GM21528 (cell line): ENCODE measurements around the gene CNNM3.

Experiments
- ATAC-seq: cut with Tn5 transposase; IDR thresholded peaks from one replicate; pipeline ENCODE4 v1.9.1; 2021; ENCODE audit warnings: mild to moderate bottlenecking, moderate library complexity; ENCODE audit not compliant: unreplicated experiment, low FRiP score

The CNNM3 gene

DNA sequence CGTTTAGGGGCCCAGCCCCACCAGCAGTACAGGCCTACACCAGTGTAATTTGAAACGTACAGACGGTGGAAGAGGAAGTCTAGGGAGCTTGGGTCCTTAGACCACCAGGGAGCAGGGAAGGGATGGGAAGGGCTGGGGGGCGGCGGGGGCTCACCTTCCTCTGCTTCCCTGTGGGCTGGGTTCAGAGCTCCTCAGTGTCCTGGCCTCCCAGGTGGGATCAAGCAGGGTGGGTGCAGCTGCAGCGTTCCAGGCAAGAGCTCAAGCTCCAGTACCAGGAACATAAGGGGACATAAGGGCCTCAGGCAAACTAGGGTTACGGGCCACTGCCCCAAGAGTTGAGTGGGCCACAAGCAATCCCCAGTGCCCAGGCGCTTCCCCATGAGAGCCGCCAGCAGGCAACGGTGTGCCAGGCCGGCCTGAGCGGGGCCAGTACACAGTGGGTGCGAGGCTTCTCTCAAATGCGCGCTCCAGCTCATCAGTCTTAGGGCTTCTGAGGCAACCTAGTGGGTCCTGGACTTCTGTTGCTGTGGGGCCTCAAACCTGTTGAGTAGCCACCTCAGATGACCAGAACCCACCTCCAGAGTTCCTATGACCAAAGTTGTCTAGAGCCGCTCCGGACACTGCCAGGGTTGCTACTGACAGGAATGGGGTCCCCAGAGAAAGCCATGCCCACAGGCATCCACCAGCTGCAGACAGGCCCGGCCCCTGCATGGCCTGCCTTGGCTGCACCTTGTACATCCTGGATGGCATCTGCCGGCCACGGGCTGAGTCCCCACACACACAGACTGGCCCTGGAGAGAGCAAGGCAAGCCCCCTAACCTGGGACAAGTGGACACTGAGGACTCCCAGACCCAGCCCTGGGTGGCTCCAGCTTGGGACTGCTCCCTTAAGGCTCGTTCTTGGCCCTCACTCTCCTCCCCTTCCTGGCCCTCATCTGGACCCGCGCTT, 22.6 kb downstream of the CNNM3 start:
- ATAC-seq = no peak

GRCh38 chr2:96839293-96839874, 23.3 kb downstream of the CNNM3 start:
- ATAC-seq = peak; percentile 61

GRCh38 chr2:96839875-96840850, 24.1 kb downstream of the CNNM3 start:
- ATAC-seq = no peak

DNA sequence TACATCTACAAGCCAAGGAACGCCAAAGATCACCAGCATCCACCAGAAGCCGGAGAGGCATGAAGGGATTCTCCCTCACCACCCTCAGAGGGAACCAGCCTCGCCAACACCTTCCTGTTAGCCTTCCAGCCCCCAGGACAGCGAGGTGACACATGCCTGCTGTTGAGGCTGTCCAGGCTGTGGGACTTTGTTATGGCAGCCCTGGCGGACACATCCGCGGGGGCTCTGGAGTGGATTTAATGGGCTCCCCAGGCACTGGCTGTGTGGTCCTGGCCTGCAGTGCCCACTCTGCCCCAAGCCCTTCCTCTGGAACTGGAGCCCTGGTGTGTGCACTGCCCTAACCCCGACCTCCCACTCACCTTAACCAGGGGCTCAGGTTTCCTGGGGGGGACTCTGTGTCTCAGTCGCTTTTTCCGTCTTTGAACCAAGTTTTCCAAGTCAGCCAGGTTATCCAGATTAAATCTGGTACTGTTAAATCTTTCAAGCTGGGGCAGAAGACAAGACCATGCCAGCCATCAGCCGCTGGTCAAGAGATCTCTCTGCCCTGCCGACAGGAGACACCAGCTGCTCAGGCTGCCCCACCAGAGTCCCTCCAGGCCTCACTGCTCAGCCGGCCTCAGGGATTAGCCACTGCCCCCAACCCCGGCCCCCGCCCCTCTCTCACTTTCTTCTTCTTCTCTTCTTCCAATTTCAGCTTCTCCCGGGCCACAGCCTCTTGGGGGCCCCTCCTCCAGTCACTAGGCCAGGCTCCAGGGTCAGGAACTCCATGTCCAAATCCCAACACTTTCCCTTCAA, 25.8 kb downstream of the CNNM3 start:
- ATAC-seq = no peak

GRCh38 chr2:96842600-96842999, 26.5 kb downstream of the CNNM3 start:
- no peak for ATAC-seq

GRCh38 chr2:96843538-96844268, 27.6 kb downstream of the CNNM3 start, which contains the start of gene ANKRD23:
Gene ANKRD23, minus strand, starts transcription at chr2:96844021. Its CDS starts 29 bp downstream, at chr2:96843992.
- no peak for ATAC-seq

GRCh38 chr2:96844405-96844808, 28.3 kb downstream of the CNNM3 start:
- no peak for ATAC-seq

GRCh38 chr2:96846825-96847224, 30.8 kb downstream of the CNNM3 start:
- no peak for ATAC-seq

GRCh38 chr2:96847586-96847985, 31.5 kb downstream of the CNNM3 start:
- no peak for ATAC-seq

- ATAC-seq = no peak
Observed at GRCh38 chr2:96848264-96848663, 32.2 kb downstream of the CNNM3 start.

- no peak for ATAC-seq
Observed at GRCh38 chr2:96852667-96853066, 36.6 kb downstream of the CNNM3 start.

- ATAC-seq = no peak
Observed at GRCh38 chr2:96853321-96853720, 37.3 kb downstream of the CNNM3 start.

DNA sequence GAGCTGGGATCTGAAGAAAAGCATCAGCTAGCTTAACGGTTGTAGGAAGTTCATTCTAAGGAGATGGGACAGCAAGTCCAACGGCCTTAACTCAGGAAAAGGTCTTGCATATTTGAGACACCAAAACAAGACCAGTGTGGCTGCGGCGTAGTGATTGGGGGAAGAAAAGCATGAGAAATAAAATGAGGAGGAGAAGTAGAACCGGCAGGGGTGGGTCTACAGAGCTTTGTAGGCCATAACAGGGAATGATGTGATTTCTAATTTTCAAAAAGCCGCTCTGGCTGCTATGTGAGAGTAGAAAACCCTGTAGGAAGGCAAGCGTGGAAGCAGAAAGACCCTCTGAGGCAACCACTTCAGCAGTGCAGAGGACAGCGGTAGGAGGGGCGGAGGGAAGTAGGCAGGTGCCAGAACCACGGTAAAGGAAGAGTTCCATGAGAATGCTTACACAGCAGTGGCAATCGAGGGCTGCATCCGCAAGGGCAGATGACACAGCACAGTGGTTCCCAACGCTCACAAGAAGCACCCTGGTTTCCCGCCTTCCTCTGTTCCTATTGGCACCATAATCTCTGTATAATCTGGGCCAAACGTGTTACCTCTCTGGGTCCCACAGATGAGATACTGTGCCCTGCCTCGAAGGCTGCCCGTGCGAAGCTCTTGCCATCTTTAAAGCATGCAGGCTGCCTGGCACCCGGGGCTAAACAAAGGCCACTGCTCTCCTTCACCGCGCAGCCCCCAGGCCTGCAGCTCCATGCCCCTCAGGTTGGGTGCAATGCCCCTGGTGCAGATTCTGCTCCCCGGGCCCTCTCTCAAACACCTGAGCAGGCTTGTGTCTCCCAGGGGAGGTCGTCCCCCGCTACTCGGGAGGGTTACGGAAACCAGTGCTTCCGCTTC, 41.0 kb downstream of the CNNM3 start:
- peak; percentile 35 for ATAC-seq

- ATAC-seq = peak; percentile 92
Observed at GRCh38 chr2:96857667-96858372, 41.8 kb downstream of the CNNM3 start, which contains the start of gene ANKRD39. Gene ANKRD39, minus strand, starts transcription at chr2:96858016. Its CDS starts 29 bp downstream, at chr2:96857987.

- ATAC-seq = no peak
Observed at GRCh38 chr2:96859099-96859649, 43.1 kb downstream of the CNNM3 start.

GRCh38 chr2:96859681-96860064, 43.6 kb downstream of the CNNM3 start:
- no peak for ATAC-seq
